TTC549 (cell line): Measurements from ENCODE around the gene SPAG8.
A peak's percentile ranks its signal among the peaks of the same experiment; 100 is the strongest.

ENCODE experiments used
- FAIRE-seq: peaks from 2 replicates; lab custom pipeline; 2012; peaks lifted over from hg19 to GRCh38; lab: Jason Lieb, UNC

The SPAG8 gene

DNA sequence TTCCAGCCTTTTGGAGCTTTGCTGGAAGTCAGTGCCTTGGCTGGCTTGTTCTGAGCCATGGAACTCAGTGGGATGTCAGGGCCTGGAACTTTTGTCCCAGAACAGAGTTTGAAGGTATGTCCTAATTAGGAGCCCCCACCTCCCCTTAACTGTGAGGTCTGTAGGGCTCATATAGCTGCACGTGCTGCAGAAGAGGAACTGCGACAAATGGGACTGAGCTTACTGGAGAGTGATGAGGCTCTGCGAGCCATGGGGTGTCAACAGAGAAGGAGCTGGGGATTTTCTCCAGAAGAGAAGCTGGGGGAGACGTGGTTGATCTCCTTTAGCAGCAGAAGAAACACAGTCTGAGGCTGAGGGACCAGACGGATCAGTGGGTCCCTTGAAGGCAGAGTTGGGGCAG lies 27.9 kb upstream of the SPAG8 start:
- FAIRE-seq, result no peak

DNA sequence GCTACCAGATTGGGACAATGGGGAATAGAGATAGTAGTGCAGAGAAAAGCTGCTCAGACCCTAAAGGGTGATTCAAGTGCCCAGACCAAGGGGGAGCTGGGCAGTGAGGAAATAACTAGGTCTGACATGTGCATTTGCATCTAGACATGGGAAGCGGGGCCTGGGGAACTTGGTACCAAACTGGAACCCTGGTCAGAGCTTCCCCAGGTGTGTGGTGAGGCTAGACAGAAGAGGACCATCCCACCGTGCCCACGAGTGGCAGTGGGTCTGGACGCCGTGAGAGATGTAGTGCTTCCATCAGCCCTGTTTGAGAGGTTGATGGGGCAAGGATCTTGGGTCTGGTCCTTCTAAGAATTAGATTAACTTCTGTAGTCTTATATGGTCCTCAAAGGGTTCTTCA lies 24.5 kb upstream of the SPAG8 start:
- FAIRE-seq, result no peak

DNA sequence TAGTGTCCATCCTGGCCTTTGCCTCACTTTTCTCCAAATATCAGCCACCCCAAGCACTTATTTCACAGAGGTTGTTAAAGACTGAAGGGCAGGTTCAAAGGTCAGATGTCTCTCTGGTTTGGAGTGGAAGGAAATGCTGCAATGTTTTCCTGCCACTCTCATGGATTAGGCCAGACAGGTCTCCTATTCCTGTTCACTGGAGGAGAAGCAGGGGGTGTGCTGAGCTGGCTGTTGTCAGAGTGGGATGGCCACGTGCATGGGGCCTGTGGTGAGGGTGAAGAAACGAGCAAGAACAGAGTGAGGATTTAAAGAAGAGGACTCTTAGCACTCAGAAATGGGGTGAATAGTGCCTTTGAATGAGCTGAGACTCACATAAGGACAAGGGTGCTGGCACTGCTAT lies 23.7 kb upstream of the SPAG8 start:
- no peak for FAIRE-seq

- no peak for FAIRE-seq
Observed at GRCh38 chr9:35835216-35835632, 23.2 kb upstream of the SPAG8 start.

- FAIRE-seq, result no peak
Observed at GRCh38 chr9:35834260-35835215, 22.5 kb upstream of the SPAG8 start.

DNA sequence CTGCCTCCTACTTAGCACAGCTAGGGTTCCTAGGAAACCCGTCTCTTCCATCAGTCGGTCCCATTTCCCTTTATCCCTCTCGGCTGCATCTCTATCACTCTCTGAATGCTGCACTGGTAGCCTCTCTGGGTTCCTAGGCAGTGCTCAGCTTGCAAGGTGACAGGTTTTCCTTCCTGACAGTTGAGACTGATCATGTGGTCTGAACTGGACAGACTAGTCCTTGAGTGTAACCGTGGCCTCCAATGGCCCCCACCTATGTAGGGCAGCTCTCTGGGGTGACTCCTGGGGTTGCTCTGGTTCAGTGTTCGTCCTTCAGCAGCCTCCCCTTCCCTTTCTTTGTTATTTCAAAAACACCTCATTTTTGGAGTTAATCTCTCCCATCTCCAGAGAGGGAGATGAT lies 20.8 kb upstream of the SPAG8 start:
- no peak for FAIRE-seq

DNA sequence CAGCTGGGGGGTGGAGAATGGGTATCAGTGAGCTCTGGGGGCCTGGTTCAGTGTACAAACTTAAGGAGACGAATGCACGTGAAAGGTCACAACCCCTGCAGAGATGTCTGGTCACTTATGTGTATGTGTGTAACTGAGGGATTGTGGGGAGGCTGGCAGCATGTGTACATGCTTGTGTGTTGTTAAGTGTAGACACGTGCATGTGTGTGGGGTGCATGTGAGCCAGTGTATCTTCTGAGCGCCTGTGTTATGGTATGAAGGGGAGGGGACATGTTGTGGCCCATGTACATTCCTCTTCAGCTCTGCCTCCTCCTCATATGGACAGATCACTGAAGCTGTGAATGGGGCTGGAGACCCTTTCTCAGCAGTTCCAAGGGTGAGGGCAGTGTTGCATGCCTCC lies 19.0 kb upstream of the SPAG8 start:
- FAIRE-seq, result no peak

DNA sequence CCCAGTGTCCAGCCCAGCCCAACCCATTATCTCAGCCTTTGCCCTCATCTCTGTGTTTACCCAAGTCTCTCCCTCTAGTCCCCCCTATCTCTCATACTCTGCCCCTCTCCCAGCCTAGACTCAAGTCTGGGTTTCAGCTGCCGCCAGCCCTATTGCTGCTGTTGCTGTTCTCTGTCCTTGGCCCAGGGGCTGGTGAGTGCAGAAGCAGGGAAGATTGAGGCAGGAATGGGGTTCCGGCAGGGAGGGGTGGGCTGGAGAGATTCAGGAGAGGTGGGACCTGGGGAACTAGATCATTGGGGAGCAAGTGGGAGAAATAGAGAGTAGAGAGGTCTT lies 17.7 kb upstream of the SPAG8 start:
- no peak for FAIRE-seq

DNA sequence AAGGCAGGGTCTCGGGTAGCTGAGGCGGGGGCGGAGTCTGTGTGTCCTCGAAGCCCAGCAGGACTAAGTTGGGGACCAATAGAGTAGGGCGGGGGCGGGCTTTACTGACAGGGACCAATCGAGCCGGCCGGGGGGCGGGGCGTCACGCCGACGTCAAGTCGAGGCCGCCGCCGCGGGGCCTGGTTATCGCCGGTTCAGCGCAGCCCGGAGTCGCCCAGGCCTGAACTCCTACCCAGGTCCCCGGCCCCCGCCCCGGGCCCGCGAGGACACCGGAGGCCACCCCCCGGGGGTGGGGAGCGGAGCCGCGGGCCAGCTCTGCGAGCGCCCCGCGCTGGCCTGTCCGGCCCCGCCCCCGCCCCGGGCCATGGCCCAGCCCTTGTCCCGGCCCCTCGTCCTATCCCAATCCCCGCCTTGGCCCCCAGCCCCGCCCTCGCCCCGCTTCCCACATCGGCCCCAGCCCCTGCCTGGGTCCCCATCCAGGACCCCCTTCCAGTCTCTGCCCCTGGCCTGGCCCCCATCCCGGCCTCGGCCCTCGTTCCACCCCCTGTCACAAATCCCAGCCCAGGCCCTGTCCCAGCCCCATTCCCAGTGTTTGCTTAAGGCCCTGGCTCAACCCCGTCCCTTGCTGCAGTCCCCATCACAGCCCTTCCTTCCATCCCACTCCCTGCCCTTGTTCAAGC lies 17.2 kb upstream of the SPAG8 start, which contains the start of gene TMEM8B:
TMEM8B (plus strand) TSS at position 145 of the 680 bp plus-strand sequence; CDS start at position 365, 220 bp downstream.
- FAIRE-seq, result no peak

DNA sequence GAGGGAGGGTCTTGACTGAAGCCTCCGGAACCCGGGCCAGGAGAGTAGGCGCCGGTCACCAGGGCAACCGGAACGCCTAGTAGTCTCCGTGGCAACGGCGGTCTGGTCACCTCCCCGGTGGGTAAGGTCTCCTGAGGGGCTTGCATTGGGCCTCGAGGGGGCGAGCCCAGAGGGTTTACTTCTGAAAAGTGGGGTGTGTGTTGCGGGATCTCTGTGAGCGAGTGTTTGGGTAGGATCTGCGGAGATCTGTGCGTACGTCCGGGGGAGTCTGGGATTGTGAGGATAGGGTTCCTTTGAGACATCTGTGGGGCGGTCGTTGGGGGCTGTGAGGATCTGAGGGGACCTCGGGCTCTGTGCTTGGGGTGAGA lies 16.6 kb upstream of the SPAG8 start, which contains the start of gene FAM221B:
FAM221B (minus strand) TSS at position 17 of the 368 bp plus-strand sequence. CDS start 2,571 bp downstream, outside the sequence.
- no peak for FAIRE-seq

GRCh38 chr9:35827486-35827885 lies 15.4 kb upstream of the SPAG8 start:
- FAIRE-seq, result no peak

GRCh38 chr9:35826071-35826701 lies 14.1 kb upstream of the SPAG8 start:
- FAIRE-seq, result peak; percentile 9

GRCh38 chr9:35822926-35823325 lies 10.9 kb upstream of the SPAG8 start:
- no peak for FAIRE-seq

DNA sequence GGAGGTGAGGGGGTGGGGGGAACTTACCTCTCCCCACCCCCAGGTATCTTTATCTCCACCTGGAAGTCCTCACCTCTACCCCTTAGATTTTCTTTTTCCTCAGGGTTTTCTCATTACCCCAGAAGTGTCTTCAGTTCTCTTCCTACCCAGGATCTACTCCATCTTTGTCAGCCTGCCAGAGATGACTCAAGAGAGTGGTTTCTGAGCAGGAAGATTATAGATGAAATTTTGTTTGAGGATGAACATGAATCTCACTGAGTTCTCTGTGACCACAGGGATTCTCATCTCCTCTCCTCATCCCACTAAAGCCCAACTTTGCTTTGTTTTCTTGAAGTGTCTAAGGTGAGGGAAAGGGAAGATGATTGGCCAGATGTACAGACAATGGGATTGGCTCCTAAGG lies 8.0 kb upstream of the SPAG8 start:
- FAIRE-seq, result no peak

GRCh38 chr9:35818341-35818740 lies 6.3 kb upstream of the SPAG8 start:
- no peak for FAIRE-seq

DNA sequence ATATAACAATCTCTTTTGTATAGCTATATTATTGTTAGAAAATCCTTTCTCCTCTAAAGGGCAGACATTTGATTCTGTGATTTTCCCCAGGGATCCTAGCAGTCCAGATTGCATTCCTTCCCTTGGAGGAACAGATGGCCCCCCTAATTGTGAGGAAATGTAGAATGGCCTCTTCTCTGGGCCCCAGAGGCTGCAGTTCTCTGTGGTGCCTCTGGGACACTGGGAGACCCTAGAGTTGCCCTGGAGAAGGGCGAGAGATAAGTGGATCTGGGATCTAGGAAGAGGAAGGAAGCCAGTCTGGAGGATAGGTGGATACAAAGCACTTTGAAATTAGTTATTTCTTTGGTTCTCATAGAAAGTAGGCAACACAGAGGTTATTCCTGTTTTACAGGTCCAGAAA lies 4.6 kb upstream of the SPAG8 start:
- no peak for FAIRE-seq

GRCh38 chr9:35814841-35815543 lies 2.9 kb upstream of the SPAG8 start, which contains the start of gene HINT2:
HINT2 (minus strand) TSS chr9:35815042; CDS start chr9:35814979, 63 bp downstream.
- FAIRE-seq, result peak; percentile 98

DNA sequence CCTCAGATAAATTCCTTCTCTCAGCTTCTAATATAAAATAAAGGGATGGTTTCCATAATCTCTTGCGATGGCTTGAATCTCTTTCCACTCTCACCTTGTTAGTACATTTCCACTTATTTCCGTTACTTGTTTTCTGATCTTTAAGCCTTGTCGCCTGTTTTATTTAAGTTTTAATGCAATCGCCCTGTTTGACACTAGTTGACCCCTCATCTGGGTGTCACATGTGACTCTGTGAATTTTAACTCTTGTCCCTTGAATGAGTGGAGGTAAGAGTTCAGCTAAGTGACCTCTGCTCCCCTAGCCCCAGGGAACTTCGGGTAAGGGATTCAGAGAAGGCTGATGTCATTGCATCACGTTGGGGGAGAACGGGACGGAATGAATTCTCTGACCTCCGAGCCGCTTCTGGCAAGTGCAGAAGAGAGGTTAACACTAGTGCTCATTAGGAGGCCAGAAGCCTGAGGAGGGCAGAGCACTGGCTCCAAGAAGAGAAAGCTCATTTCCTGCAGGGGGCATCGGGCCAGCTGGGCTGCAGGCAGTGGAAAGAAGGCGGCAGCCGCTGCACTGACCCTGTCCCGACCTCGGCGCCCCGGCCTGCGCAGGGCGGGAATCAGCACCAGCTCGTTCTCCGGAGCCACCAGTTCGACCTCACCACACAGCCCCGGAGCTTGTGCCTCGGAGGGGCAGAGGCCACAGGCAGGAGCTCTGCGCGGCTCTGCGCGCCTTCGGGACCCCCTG lies 2.2 kb upstream of the SPAG8 start:
- no peak for FAIRE-seq

DNA sequence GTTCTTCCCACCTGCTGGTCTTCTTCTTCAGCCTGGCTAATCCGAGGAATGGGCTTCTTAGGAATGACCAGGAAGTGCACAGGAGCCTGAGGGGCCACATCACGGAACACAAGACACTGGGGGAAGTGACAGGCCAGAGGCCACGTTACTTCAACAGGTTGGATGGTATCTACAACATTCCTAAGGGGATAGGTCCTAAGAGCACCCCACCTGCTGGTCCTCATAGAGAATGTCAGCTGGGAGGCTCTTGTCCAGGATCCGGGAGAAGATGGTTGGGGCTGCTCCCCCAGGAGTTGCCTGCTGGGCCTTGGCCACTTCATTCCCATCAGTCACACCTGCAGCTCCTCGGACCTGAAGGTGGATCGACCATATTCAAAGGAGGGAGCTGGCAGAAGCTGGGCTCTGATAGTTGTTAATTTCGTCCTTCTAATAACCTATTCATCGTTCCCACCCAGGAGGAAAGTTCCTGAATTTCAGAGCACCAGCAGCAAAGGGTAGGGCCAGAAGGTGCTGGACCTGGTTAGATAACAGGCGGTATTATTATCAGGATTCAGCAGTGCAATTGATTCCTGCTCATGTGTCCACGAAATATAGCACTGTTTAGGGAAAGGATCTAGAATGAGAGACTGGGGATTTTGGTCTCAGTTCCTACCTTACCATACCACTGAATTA lies 1.5 kb upstream of the SPAG8 start:
- FAIRE-seq, result no peak

- no peak for FAIRE-seq
Observed at GRCh38 chr9:35811381-35812024, 559 bp downstream of the SPAG8 start.
